MM.1S (cell line): ENCODE data around the gene LHX4.

Experiments
- EZH2 ChIP-seq: fragments of 300-600 bp; sonication (generic); optimal IDR thresholded peaks from 2 replicates; pipeline ENCODE3; 2017; ENCODE audit warnings: low read depth, mild to moderate bottlenecking, antibody characterized with exemption, low read length, mixed read lengths
- EZH2phosphoT487 ChIP-seq: fragments of 300-600 bp; sonication (generic); IDR thresholded peaks from 2 replicates; pipeline ENCODE4 v1.6.1; 2018; ENCODE audit warnings: antibody characterized with exemption, low read length
- TF ChIP-seq, protein P1 (sequence below): fragments of 300-600 bp; sonication (generic); IDR thresholded peaks from 2 replicates; pipeline ENCODE4 v1.5.1; 2016; ENCODE audit warnings: antibody characterized with exemption, low read length, mixed read lengths

DNA sequence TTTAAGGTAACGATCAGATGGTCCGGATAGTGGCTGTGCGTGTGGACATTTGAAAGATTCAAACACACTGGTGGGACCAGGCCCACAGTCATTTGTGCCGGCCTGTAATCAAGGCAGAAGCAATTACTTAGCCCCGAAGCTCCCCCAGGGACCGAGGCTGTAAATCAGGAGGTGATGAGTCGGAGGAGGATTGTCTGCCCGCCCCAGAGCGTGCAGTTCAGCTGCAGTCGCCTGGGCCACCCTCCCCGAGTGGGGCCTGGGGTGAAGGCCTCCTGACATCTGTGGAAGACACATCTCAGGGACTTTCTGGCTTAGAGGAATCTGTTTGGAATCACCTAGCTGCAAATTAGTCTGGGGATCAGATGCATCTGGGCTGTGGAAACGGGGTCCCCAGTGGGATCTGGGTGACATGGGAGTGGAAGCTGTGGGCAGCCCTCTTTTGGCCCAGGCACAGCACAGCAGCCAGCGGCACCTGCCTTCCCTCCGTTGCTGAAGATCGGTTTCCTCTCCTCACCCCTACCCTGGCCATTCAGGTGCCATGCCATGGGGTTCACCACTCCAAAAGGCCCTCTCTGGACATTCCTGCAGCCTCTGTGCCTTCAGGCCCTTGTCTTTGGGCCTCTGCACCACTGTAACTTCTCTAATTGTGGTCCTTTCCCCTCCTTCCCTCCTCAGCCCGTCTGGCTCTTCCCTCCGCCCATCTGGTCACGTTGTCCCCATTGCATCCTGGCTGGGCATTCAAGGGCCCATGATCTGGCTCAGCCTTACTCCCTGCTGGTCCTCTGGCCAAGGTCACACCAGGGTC is 25.7 kb downstream of the LHX4 start:
- TF ChIP-seq, protein P1, sequence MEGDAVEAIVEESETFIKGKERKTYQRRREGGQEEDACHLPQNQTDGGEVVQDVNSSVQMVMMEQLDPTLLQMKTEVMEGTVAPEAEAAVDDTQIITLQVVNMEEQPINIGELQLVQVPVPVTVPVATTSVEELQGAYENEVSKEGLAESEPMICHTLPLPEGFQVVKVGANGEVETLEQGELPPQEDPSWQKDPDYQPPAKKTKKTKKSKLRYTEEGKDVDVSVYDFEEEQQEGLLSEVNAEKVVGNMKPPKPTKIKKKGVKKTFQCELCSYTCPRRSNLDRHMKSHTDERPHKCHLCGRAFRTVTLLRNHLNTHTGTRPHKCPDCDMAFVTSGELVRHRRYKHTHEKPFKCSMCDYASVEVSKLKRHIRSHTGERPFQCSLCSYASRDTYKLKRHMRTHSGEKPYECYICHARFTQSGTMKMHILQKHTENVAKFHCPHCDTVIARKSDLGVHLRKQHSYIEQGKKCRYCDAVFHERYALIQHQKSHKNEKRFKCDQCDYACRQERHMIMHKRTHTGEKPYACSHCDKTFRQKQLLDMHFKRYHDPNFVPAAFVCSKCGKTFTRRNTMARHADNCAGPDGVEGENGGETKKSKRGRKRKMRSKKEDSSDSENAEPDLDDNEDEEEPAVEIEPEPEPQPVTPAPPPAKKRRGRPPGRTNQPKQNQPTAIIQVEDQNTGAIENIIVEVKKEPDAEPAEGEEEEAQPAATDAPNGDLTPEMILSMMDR, result no peak
- TF ChIP-seq EZH2 (no peak), EZH2phosphoT487 (no peak)
